ENCODE results near the gene CNNM2. TPM values are rescaled to one million over a fixed set of nuclear protein-coding genes. Genes with fewer than 3 reads are reported as not detected.
"Not testable (repeated sequence)": the region's sequence is repeated elsewhere in the genome, so short reads cannot be mapped to it uniquely, and the experiment has no call there.

Gene CNNM2
- total and polyA plus RNA-seq, 8 donors, result 0.76 to 45.5 (median 6.3) TPM

GRCh38 chr10:103064956-103065355 lies 146.9 kb downstream of the CNNM2 start:
- intact Hi-C loops (cut with DNase I; ENCODE audit: low total_unique reads), result loop anchor here (5.0 kb wide), 1 partner anchor 148 kb away; the partner anchor contains the start of gene CNNM2
- WGBS, 5 donors, result 88 to 99% (median 93%) methylated on average over 4 of the region's 4 CpGs

DNA sequence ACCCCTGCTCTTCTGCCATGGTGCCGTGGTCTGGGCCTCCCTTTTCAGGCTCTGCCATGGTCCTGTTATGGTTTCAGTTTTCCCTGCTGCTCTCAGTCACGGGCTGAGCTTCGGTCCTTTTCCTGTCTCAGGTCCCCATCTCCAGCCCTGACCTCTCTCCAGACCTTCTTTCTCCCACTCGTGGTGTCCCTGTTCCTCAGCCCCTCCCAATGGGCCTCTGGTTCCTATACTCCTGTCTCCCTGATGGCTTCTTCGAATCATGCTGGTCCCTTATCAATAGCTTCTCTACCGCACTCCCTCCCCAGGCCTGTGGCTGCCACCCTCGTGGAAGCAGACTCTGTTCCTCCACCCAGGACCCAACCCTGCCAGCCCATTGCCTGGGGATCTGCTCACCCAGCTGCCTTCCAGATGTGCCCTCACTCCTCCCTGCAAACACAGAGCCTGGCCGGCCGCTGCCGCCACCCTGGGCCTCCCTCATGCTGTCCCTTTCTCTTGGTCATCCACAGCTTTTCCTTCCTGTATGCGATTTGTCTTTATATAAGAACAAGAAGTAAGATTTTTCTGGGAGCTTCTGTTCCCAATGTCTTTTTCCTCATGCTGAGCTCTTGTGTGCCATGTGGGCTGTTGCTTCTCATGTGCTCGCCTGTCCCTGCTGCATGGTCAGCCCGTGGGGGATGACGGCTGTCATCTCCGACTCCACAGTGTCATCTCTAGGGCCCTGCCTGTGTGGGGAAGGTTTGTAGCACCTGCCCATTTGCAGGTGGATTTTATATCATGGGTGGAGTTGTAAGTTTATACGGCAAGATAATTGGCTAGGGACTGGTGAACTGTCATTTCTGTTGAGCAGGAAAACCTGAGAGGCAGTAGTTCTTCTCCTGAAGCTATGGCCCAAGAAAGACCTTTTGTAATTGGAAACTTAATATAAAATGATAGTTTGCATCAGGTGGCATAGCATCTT lies 148.3 kb downstream of the CNNM2 start:
- Histone ChIP-seq H3K27ac (no peak overlapping the region), H3K36me3 (peaks cover 0 to 22% (median 15%) of the 10 kb centered on the region in 4 donors), H3K27me3 (no peaks in the 10 kb centered on the region), H3K4me1 (peaks cover 0 to 8% (median 3%) of the 10 kb centered on the region in 4 donors), H3K9me3 (no peaks in the 10 kb centered on the region), H3K4me3 (no peak overlapping the region)
- DNase-seq, result no peak
- no peak for TF ChIP-seq POLR2AphosphoS5 (IDR thresholded peaks at IDR 0.05)
- TF ChIP-seq POLR2A (IDR thresholded peaks at IDR 0.05), result no peak
- TF ChIP-seq EP300 (IDR thresholded peaks at IDR 0.05), result no peak
- TF ChIP-seq CTCF (IDR thresholded peaks at IDR 0.05), result no peak
- intact Hi-C loops (cut with DNase I; ENCODE audit: low total_unique reads), result loop anchor here (5.0 kb wide), 1 partner anchor 149 kb away; the partner anchor contains the start of gene CNNM2
- 88 to 92% (median 90%) methylated on average over 16 of the region's 16 CpGs for WGBS, 5 donors

More at GRCh38 chr10:103064956-103065355, 146.9 kb downstream of the CNNM2 start:
- Histone ChIP-seq H3K27me3 (no peaks in the 10 kb centered on the region), H3K4me3 (no peak overlapping the region), H3K4me1 (peaks cover 0 to 8% (median 3%) of the 10 kb centered on the region in 4 donors), H3K36me3 (peaks cover 0 to 22% (median 14%) of the 10 kb centered on the region in 4 donors), H3K9me3 (no peaks in the 10 kb centered on the region), H3K27ac (no peak overlapping the region)
- no peak for TF ChIP-seq POLR2AphosphoS5 (IDR thresholded peaks at IDR 0.05)
- TF ChIP-seq POLR2A (IDR thresholded peaks at IDR 0.05), result no peak
- no peak for TF ChIP-seq EP300 (IDR thresholded peaks at IDR 0.05)
- TF ChIP-seq CTCF (IDR thresholded peaks at IDR 0.05), result no peak
- DNase-seq, result no peak

GRCh38 chr10:103067099-103067477 lies 149.0 kb downstream of the CNNM2 start:
- not testable (repeated sequence) for H3K4me1 ChIP-seq, H3K4me3 ChIP-seq, H3K27ac ChIP-seq, H3K9me3 ChIP-seq, DNase-seq, H3K27me3 ChIP-seq
- intact Hi-C loops (cut with DNase I; ENCODE audit: low total_unique reads), result loop anchor here (5.0 kb wide), 1 partner anchor 150 kb away; the partner anchor contains the start of gene CNNM2
- WGBS, 5 donors, result 85 to 95% (median 93%) methylated on average over 4 of the region's 4 CpGs
- H3K36me3 ChIP-seq, result peaks cover 0 to 28% (median 20%) of the 10 kb centered on the region in 4 donors

DNA sequence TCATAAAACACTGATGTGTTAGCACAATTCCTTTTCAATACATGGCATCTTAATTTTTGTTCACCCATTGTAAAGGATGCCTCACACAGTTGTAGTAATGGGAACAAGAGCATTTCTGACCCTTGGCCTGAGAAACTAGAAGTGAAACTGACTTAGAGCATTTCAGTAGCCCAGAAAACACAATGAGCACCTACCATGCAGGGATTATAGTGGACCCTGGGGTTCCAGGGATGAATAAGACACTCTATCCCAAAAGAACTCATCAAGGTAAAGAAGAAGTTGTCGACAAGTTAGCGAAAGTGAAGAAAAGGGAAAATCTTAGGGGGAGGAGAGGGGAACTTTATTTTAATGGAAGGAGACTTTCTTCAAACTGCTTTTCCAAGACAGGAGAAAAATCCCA lies 149.4 kb downstream of the CNNM2 start:
- no peaks in the 10 kb centered on the region for H3K27me3 ChIP-seq
- H3K27ac ChIP-seq, result no peak overlapping the region
- intact Hi-C loops (cut with DNase I; ENCODE audit: low total_unique reads), result loop anchor here (5.0 kb wide), 1 partner anchor 150 kb away; the partner anchor contains the start of gene CNNM2
- no peak for TF ChIP-seq POLR2A (IDR thresholded peaks at IDR 0.05)
- no peak for TF ChIP-seq POLR2AphosphoS5 (IDR thresholded peaks at IDR 0.05)
- no peak for TF ChIP-seq EP300 (IDR thresholded peaks at IDR 0.05)
- no peak for TF ChIP-seq CTCF (IDR thresholded peaks at IDR 0.05)
- 96 to 100% (median 97%) methylated on average over 2 of the region's 2 CpGs for WGBS, 5 donors
- H3K9me3 ChIP-seq, result no peaks in the 10 kb centered on the region
- H3K36me3 ChIP-seq, result peaks cover 0 to 31% (median 23%) of the 10 kb centered on the region in 4 donors
- peaks cover 0 to 8% (median 3%) of the 10 kb centered on the region in 4 donors for H3K4me1 ChIP-seq
- DNase-seq, result no peak
- H3K4me3 ChIP-seq, result no peak overlapping the region
